HG03457 (cell line): ENCODE measurements around the gene INTS14.

Source experiments
- ATAC-seq: cut with Tn5 transposase; IDR thresholded peaks from one replicate; pipeline ENCODE4 v1.9.1; 2021; ENCODE audit warnings: moderate number of reproducible peaks; ENCODE audit not compliant: unreplicated experiment

INTS14 gene

DNA sequence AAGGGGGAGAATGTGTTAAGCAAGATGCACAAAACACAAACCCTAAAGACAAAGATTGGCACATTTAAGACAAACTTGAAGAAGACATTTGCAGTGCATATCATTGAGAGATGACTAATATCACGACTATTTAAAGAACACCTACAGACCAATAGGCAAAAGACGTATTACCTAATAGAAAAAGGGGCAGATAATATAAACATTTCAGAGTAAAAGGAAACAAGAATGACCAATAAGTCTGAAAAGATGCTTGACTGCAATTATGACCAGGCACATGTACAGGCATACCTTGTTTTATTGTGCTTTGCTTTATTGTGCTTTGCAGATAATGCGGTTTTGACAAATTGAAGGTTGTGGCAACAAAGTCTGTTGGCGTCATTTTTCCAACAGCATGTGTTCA is 75.7 kb downstream of the INTS14 start:
- ATAC-seq, result no peak

DNA sequence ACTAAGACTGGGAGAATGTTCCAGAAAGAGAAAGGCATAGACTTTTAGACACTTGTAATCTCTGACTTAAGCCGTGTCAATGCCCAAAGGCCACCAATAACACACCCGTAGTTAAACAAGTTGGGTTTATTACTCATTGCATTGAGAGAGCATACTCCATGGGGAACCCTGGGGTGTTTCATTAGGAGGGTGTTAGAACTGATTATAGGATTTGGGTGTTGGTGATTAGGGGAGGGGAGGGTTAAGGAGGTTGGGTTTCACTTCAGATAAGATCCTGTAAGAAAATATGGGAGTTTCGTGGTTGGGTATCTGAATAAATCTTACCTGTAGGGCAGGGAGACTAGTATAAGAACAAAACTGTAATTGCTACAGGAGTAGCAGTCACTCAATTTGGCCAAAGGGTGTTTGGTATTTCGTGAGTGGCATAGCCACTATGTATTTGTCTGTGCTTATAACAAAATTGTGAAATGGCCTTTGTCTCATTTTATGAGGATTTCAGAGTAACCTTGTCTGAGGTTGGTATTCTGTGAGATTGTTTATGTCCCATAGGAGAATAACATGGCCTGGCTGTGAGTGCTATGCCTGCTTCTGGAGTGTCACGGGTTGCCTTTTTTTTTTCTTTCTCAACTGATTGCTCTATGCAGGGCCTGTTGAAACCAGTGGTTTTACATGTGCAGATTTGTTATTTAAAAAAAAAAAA is 77.7 kb downstream of the INTS14 start:
- ATAC-seq, result no peak

DNA sequence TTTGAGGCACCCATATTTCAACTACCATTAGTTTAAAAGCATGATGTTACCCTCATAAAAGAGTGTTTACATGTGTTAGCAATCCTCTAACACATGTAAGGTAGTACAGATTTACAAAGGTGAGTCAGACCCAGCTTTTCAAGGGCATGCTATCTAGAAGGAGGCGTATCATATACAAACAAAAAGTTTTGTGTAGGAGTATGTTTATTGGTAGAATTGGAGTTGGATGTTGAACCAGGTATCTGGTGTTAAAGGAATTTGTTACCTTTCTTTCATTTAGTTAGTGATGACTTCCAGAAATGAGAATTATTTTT is 78.2 kb downstream of the INTS14 start:
- ATAC-seq, result no peak

DNA sequence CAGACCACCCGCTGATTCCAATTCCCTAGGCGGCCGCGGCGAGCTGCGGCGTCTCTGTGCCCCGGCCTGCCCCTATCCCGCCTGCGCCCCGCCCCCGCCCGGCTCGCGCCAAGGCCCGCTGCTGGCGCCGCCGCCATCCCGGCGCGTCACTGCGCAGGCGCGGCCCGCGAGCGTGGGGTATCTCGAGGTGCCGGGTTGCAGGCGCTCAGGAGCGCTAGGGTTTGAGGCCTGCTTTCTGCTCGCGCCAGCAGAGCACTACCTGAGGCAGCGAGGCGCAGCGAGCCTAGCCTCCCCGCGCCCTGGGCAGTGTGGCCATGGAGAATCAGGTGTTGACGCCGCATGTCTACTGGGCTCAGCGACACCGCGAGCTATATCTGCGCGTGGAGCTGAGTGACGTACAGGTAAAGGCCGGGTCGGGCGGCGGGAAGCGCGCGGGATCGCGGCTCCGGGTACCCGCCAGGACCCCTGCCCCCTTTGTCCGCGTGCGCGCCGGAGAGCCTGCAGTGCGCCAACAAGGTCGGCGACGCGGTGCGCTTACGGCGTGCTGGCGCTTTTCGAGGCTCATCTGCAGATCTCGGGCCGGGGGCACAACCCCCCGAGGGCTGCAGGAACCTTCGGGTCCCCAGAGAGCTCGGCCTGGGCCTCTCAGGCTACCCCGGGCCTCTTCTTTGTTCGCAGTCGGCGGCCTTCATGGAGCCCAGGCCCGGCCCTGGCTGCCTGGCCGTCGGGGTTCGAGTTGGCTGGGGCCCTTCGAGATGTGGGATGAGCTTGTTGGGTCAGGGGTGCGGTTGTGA is 80.4 kb downstream of the INTS14 start, which contains the start of gene HACD3:
Gene HACD3 (plus strand): TSS at position 146 of the 794 bp plus-strand sequence. CDS start 169 bp downstream, at position 315.
- peak; percentile 57 for ATAC-seq

DNA sequence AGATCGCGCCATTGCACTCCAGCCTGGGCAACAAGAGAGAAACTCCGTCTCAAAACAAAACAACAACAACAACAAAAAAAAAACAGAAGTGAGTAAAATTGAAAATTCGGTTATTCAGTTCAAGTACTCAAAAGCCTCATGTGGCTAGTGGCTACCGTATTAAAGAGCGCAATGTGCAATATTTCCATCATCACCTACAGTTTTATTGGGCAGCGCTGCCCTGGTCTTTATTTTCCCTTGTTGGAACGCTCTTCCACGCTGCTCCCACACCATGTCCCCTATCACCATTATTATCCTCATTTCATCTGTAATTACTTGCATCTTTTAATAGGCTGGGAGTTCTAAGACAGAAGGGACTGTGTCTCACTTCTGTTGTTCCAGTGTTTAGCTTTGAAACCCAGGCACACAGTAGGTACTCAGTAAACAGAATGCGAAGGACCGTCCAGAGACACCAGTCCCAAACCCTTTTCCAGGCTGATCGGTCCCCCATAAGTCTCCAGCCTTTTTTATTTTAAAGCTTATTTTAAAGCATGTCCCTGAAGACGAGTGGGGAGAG is 81.1 kb downstream of the INTS14 start:
- no peak for ATAC-seq
